Smooth muscle cell of the umbilical artery (primary cell): ENCODE data around the gene SLPI. TPM values are rescaled to one million over a fixed set of nuclear protein-coding genes. Genes with fewer than 3 reads are reported as not detected.

Experiments used
- total RNA-seq: library from RNA; depleted of rRNA; stranded (reverse); fragments of >200 nt; gene quantifications from 2 replicates; pipeline ENCODE4 v1.2.3, GENCODE V29; 2014

The SLPI gene
- not detected in 2 replicates for total RNA-seq

GRCh38 chr20:45254383-45255262, at the start of gene SLPI:
Gene SLPI (minus strand): TSS chr20:45254564. CDS start chr20:45254543, 21 bp downstream.

GRCh38 chr20:45221076-45221475, 33.3 kb downstream of the SLPI start, which contains the start of gene SEMG2:
Gene SEMG2 (plus strand): TSS chr20:45221373. CDS start chr20:45221390, 17 bp downstream.

GRCh38 chr20:45206725-45207124, 47.6 kb downstream of the SLPI start, which contains the start of gene SEMG1:
Gene SEMG1 (plus strand): TSS chr20:45207033. CDS start chr20:45207054, 21 bp downstream.

Other genes starting within 250 kb of the SLPI start
- 0.59 and 1.9 TPM in 2 replicates for gene KCNS1, start 153.4 kb downstream of the SLPI start, total RNA-seq
- gene WFDC5, start 139.4 kb downstream of the SLPI start, total RNA-seq = not detected in 2 replicates
- not detected in 2 replicates for gene WFDC12, start 130.1 kb downstream of the SLPI start, total RNA-seq
- gene PI3, start 79.7 kb downstream of the SLPI start, total RNA-seq = not detected in 2 replicates
- not detected in 2 replicates for gene SEMG1, start 47.5 kb downstream of the SLPI start, total RNA-seq
- gene SEMG2, start 33.2 kb downstream of the SLPI start, total RNA-seq = not detected in 2 replicates
- gene RBPJL, start 52.3 kb upstream of the SLPI start, total RNA-seq = not detected in 2 replicates
- gene MATN4, start 53.7 kb upstream of the SLPI start, total RNA-seq = not detected in 2 replicates
- gene SDC4, start 93.9 kb upstream of the SLPI start, total RNA-seq = 138 and 172 TPM in 2 replicates
- gene SYS1, start 108.6 kb upstream of the SLPI start, total RNA-seq = 18.5 and 23.5 TPM in 2 replicates
- gene TP53TG5, start 123.8 kb upstream of the SLPI start, total RNA-seq = not detected in 2 replicates
- gene DBNDD2, start 153.7 kb upstream of the SLPI start, total RNA-seq = 0.30 and 1.2 TPM in 2 replicates
- 27.6 and 40.4 TPM in 2 replicates for gene PIGT, start 161.6 kb upstream of the SLPI start, total RNA-seq
- gene WFDC2, start 215.2 kb upstream of the SLPI start, total RNA-seq = not detected in 2 replicates